Anterior cingulate cortex (tissue), 58 donors: ENCODE data around the gene ABCG8.
"Not testable (repeated sequence)": the region's sequence is repeated elsewhere in the genome, so short reads cannot be mapped to it uniquely, and the experiment has no call there.

Experiments used
- DNase-seq, 58 donors: peaks; one replicate each; lab custom pipeline; 2025; lab: John Stamatoyannopoulos, UW

Gene ABCG8

DNA sequence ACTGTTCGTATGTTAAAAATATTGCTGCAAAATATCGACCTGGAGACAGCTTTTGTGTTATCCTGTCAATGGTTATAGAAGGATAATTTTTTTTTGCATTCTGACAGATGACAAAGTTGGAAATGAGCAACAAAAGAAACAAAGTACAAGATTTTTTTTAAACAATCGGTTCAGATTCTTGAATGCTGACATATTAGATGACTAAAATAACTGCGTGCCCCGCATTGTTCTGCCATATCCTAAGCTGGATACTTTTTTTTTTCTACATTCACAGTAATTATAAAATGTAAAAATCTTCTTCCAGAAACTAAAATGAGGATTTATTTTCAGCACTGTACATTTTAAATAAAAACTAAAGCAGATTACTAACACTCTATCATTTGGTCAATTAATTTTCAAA is 67.1 kb downstream of the ABCG8 start:
- DNase-seq, result no peak

DNA sequence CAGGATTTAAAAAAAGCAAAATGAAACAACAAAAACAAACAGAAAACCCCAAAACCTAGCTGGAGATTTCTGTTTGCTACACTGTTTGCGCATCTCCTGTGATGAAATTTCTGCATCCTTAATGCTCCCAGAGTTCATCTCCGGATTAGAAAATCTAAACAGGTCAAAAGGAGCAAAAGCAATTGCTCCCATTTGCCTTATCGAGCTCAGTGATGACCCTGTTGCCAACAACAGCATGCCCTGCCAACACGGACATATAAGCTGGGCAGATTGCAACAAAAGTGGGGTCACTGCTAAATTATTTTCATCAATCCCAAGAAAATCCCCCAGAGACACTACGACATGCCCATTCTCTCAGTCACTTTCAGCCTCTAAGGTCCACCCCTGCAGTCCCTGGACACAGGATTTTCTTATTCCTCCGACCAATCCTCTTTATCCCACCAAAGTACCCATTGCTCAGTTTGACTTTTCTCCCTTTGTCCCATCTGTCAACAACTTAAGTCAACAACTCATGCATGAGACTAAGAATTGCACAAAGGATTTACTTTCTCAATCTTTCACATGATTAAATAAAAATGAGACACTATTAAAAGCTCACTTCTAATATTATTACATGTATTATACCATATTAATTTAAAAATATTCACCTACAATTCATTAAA is 67.8 kb downstream of the ABCG8 start:
- no peak for DNase-seq

DNA sequence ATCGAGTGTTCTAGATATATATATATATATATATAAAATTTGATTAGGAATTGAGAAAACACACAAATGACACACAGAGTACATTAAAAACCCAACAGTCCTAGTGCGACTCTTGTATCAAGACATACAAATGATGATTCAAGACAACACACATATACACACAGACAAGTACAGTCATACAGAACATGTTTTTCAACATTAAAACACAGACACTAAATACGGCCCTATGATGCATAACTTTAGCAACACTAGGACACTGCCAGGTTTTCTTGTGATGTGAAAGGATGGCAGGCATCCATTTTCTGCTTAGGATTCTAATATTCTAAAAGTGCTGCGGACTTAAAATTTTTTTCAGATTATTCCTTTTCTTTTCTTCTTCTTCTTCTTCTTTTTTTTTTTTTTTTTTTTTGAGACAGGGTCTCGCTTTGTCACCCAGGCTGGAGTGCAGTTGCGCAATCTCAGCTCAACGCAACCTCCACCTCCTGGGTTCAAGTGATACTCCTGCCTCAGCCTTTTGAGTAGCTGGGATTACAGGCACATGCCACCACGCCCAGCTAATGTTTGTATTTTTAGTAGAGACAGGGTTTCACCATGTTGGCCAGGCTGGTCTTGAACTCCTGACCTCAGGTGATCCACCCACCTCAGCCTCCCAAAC is 72.5 kb downstream of the ABCG8 start:
- DNase-seq, result not testable (repeated sequence)

DNA sequence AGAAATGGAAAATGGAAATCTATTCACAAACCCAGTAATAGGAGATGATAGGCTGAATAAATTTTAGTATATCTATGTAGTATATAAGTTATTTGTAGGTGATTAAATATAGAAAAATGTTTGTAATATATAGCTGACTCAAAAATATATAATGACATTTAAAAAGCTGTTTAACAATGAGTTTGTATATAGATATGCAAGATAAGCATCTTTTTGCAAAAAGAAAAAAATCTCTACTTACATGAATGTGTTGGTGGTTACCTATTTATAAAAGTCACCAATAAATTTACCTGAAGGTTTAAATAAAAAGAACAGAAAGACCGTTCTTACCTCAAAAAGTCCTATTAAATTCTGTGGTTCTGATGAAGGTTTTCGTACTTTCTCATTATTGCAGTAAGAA is 85.7 kb downstream of the ABCG8 start:
- no peak for DNase-seq

DNA sequence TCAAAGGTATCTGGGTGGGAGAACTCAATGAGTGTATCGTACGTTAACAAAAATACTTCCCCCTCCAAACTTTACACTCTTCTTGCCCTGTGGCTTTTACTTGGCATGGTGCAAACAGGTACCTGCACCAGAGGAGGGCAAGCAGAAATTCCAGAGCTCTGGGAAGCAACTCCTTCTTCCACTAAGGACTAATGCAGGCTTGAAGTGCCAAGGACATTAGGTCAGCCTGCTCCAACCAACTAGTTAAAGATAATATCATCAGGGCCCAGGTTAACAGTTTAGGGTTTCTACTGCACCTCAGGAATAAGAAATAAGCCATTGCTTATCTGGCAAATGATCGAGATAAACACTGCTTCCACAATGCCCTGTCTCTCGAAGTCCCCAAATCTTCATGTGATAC is 86.7 kb downstream of the ABCG8 start:
- no peak for DNase-seq

DNA sequence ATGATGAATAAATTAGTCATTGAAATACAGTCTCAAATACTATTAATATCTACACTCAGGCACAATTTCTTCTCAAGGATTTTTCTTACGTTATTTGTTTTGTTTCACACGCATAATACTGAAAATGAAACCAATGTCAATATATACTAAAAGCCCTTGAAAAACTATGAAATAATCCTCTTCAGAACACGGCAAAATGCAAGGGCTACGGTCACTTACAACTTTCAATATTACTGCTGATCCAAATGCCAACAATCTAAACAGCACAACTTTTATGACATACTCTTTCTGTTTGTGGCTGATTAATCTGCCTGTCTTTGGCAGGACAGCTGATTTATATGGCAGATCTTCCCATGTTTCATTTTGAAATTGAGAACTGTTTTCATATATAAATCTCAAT is 88.7 kb downstream of the ABCG8 start:
- DNase-seq, result no peak

DNA sequence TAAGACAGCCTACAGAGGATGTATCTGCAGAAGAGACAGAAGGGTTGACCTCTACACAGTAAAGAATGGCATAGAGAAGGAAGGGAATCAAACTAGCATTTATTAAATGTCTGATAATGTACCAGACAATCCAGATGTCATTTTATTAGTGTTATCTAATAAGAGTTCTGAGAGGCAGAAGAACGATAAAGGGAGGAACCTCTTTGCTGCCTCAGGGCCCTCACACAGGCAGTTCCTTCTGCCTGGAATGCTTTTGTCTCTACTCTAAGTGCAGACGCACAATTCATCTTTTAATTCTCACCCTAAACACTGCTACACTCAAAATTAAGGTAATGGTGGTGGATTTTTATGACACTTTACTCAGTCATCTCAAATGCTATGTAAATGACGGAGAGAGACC is 92.5 kb downstream of the ABCG8 start:
- no peak for DNase-seq
